Progenitor cell of endocrine pancreas (in vitro differentiated cells): ENCODE data around the gene SAMD9L. TPM values are rescaled to one million over a fixed set of nuclear protein-coding genes. Genes with fewer than 3 reads are reported as not detected.

Experiments used
- DNase-seq: peaks from one replicate; pipeline ENCODE4 v3.0.0; 2021; ENCODE audit warnings: low spot score; ENCODE audit not compliant: unreplicated experiment
- H3K27ac Mint-ChIP-seq: 2 replicates; pipeline ENCODE4 v1.8.0; 2021; ENCODE audit warnings: mild to moderate bottlenecking, moderate library complexity, mixed read lengths
- H3K27me3 Mint-ChIP-seq: 2 replicates; pipeline ENCODE4 v1.8.0; 2021; ENCODE audit warnings: mixed read lengths
- H3K36me3 Mint-ChIP-seq: 2 replicates; pipeline ENCODE4 v1.8.0; 2022; ENCODE audit warnings: mixed read lengths; ENCODE audit not compliant: insufficient read depth
- H3K4me1 Mint-ChIP-seq: 2 replicates; pipeline ENCODE4 v1.8.0; 2021; ENCODE audit warnings: low read depth, mixed read lengths
- H3K4me3 Mint-ChIP-seq: 2 replicates; pipeline ENCODE4 v1.8.0; 2021; ENCODE audit warnings: low read depth, mild to moderate bottlenecking, moderate library complexity, mixed read lengths
- H3K9me3 Mint-ChIP-seq: 2 replicates; pipeline ENCODE4 v1.8.0; 2021; ENCODE audit warnings: low read depth, mixed read lengths
- total RNA-seq: library from RNA; stranded (reverse); gene quantifications from 2 replicates; pipeline ENCODE4 v1.2.1, GENCODE V29; 2021
- TF ChIP-seq, protein P1 (sequence below): fragments of 200-600 bp; sonication (generic); IDR thresholded peaks from one replicate; pipeline ENCODE4 v1.5.0; 2021; ENCODE audit warnings: antibody characterized with exemption, mild to moderate bottlenecking; ENCODE audit not compliant: unreplicated experiment

The SAMD9L gene
- total RNA-seq, 1 donor from 2014 or later, result not detected

DNA sequence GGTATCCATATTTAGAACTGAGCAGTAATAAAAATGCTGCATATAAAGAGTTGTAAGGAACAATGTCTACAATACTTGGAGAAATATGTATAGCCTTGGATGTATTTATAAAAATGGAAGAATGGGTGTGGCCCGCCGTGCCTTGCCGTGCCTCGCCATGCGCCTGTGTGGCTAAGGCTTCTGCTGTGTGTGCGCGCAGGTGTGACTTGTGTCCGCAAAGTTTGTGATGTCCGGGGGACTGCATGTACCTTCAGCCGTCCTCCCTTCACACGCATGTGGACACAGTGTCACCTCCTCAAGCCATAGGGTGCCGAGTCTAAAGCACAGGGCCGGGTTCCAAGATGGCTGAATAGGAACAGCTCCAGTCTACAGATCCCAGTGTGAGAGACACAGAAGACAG lies 40.2 kb downstream of the SAMD9L start:
- Mint-ChIP-seq H3K27ac (no peak overlapping the region), H3K9me3 (peaks cover 8% of the 10 kb centered on the region), H3K36me3 (no peaks in the 10 kb centered on the region), H3K27me3 (peaks cover 31% of the 10 kb centered on the region), H3K4me1 (no peaks in the 10 kb centered on the region), H3K4me3 (no peak overlapping the region)
- no peak for DNase-seq
- TF ChIP-seq, protein P1, sequence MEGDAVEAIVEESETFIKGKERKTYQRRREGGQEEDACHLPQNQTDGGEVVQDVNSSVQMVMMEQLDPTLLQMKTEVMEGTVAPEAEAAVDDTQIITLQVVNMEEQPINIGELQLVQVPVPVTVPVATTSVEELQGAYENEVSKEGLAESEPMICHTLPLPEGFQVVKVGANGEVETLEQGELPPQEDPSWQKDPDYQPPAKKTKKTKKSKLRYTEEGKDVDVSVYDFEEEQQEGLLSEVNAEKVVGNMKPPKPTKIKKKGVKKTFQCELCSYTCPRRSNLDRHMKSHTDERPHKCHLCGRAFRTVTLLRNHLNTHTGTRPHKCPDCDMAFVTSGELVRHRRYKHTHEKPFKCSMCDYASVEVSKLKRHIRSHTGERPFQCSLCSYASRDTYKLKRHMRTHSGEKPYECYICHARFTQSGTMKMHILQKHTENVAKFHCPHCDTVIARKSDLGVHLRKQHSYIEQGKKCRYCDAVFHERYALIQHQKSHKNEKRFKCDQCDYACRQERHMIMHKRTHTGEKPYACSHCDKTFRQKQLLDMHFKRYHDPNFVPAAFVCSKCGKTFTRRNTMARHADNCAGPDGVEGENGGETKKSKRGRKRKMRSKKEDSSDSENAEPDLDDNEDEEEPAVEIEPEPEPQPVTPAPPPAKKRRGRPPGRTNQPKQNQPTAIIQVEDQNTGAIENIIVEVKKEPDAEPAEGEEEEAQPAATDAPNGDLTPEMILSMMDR, result no peak

DNA sequence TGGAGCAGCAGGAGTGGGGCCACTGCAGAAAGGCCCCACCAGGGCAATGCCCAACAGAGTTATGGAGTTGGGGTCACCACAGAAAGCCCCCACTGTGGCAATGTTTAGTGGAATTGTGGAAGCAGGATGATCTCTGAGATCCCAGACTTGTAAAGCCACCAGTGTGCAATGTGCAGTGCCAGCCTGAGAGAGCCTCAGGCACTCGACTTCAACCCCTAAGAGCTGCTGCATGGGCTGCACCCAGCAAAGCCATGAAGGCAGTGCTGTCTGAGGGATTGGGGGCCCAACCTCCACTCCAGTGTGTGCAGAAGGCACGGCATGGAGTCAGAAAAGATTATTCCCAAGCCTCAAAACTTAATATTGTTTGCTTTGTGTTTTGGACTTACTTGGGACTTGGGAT lies 50.8 kb downstream of the SAMD9L start:
- H3K27ac Mint-ChIP-seq, result no peak overlapping the region
- no peaks in the 10 kb centered on the region for H3K36me3 Mint-ChIP-seq
- no peaks in the 10 kb centered on the region for H3K9me3 Mint-ChIP-seq
- no peak for DNase-seq
- H3K27me3 Mint-ChIP-seq, result peaks cover 27% of the 10 kb centered on the region
- H3K4me1 Mint-ChIP-seq, result no peaks in the 10 kb centered on the region
- TF ChIP-seq, protein P1, result no peak
- no peak overlapping the region for H3K4me3 Mint-ChIP-seq

DNA sequence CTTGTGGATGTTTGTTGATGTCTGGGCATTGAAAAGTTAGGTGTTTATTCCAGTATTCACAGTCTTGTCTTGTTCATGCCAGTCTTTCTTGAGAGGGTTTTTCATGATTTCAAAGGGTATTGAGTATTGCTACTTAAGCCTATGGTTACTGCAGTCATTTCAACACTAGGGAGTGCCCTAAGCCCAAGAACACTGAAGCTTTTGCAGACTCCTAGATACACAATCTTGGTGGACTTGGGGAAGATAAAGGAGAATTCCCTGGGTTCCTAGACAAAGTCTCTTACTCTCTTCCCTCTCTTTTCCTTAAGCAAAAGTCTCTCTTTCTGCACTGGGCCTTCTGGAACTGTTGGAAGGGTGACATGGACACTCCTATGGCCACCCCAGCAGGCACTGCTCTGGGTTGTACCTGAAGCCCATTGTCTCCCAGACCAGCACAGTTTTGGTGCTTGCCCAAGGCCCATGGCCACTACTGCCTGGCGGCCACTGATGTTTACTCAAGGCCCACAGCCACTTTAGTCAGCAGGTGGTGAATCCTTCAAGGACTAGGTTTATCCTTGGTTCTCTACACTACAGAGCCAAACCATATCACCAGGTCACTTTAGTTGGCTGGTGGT lies 55.3 kb downstream of the SAMD9L start:
- H3K27ac Mint-ChIP-seq, result no peak overlapping the region
- DNase-seq, result no peak
- H3K27me3 Mint-ChIP-seq, result peaks cover 40% of the 10 kb centered on the region
- peaks cover 5% of the 10 kb centered on the region for H3K9me3 Mint-ChIP-seq
- no peaks in the 10 kb centered on the region for H3K4me1 Mint-ChIP-seq
- H3K4me3 Mint-ChIP-seq, result no peak overlapping the region
- H3K36me3 Mint-ChIP-seq, result no peaks in the 10 kb centered on the region
- TF ChIP-seq, protein P1, result peak; percentile 33

Other genes starting within 250 kb of the SAMD9L start
- 0.24 and 0.29 TPM in 2 replicates for gene SAMD9, start 30.4 kb downstream of the SAMD9L start, total RNA-seq
- gene HEPACAM2, start 78.1 kb upstream of the SAMD9L start, total RNA-seq, result 27.4 and 31.7 TPM in 2 replicates
- gene VPS50, start 84.0 kb upstream of the SAMD9L start, total RNA-seq, result 25.9 and 29.9 TPM in 2 replicates